GM12892 (cell line): ENCODE data around the gene COX4I2.

Experiments used
- POLR2A ChIP-seq: IDR thresholded peaks from 2 replicates; pipeline ENCODE4 v1.6.1; 2011; ENCODE audit warnings: low read depth, low read length, control low read depth
- POLR2AphosphoS5 ChIP-seq: IDR thresholded peaks from 2 replicates; pipeline ENCODE4 v1.6.1; 2011; ENCODE audit warnings: low read depth, low read length, control low read depth
- TAF1 ChIP-seq: IDR thresholded peaks from 2 replicates; pipeline ENCODE4 v1.6.1; 2011; ENCODE audit warnings: low read depth, mild to moderate bottlenecking, control low read depth, low read length, borderline replicate concordance

GRCh38 chr20:31689141-31689540 is 51.4 kb downstream of the COX4I2 start:
- TF ChIP-seq POLR2A (no peak), TAF1 (no peak), POLR2AphosphoS5 (no peak)
